Measurements from ENCODE around the gene ACACA.

- TF ChIP-seq POLR2A (IDR thresholded peaks at IDR 0.05) (no peak), CTCF (IDR thresholded peaks at IDR 0.05) (no peak)
These were observed 21.1 kb downstream of the ACACA start for GRCh38 chr17:37385474-37385990.

Measured in uterus (tissue), 2 donors.